GM12878 (cell line): ENCODE measurements around the gene MEIOC. TPM values are rescaled to one million over a fixed set of nuclear protein-coding genes. Genes with fewer than 3 reads are reported as not detected.

Source experiments
- ATAC-seq: fragments of 200-7000 bp; cut with Tn5 transposase; 3 replicates; pipeline ENCODE4 v1.9.1; 2020; ENCODE audit warnings: mild to moderate bottlenecking, moderate library complexity
- BruUV-seq: library from RNA; stranded (reverse); fragments of 400-500 nt; replicated peaks from 2 replicates; lab custom pipeline; 2021; lab: Mats Ljungman, UMichigan
- CTCF ChIA-PET: fragments of 300-600 bp; sonication (Branson Sonifier 250); formaldehyde crosslinking; extraction: SDS; loops from one replicate; lab custom pipeline; 2021; ENCODE audit warnings: inconsistent platforms; lab: Yijun Ruan, JAX
- POLR2A ChIA-PET: fragments of 350-600 bp; formaldehyde crosslinking; extraction: SDS; loops from one replicate; lab custom pipeline; 2021; ENCODE audit warnings: inconsistent platforms; lab: Charles Lee
- RAD21 ChIA-PET: fragments of 300-600 bp; sonication (Branson Sonifier 250); formaldehyde crosslinking; loops from one replicate; lab custom pipeline; 2023; ENCODE audit warnings: antibody characterized with exemption; ENCODE audit not compliant: unreplicated experiment; lab: Charles Lee
- SMC1A ChIA-PET: fragments of 300-600 bp; sonication (Branson Sonifier 250); formaldehyde crosslinking; loops from one replicate; lab custom pipeline; 2023; ENCODE audit not compliant: unreplicated experiment, uncharacterized antibody; lab: Charles Lee
- DNase-seq: peaks from one replicate; pipeline ENCODE4 v3.0.0-alpha.2; 2011; ENCODE audit warnings: low read depth, low spot score
- FAIRE-seq: peaks from 3 replicates; lab custom pipeline; 2011; peaks lifted over from hg19 to GRCh38; lab: Jason Lieb, UNC
- H2AFZ ChIP-seq: 2 replicates; pipeline ENCODE4 v1.6.0; 2011; ENCODE audit warnings: low read depth, low read length, control low read depth; ENCODE audit not compliant: control insufficient read depth
- H3K27ac ChIP-seq: 2 replicates; pipeline ENCODE4 v1.5.1; 2011; ENCODE audit warnings: control low read depth; ENCODE audit not compliant: control insufficient read depth, insufficient read depth
- H3K27me3 ChIP-seq, 2 experiments: replicated peaks in 1 of 2; 2 replicates each; pipeline versions ENCODE4 v1.6.0 to v1.6.1; 2011; ENCODE audit warnings: low read length in 1 of 2; ENCODE audit not compliant: control insufficient read depth in 2 of 2, insufficient read depth in 2 of 2
- H3K36me3 ChIP-seq, 2 experiments: 2 replicates each; pipeline ENCODE4 v1.5.1; 2011; ENCODE audit warnings: low read length in 1 of 2; ENCODE audit not compliant: control insufficient read depth in 2 of 2, insufficient read depth in 2 of 2
- H3K4me1 ChIP-seq: 2 replicates; pipeline ENCODE4 v1.6.1; 2011; ENCODE audit warnings: mild to moderate bottlenecking, low read length, moderate library complexity, mixed read lengths; ENCODE audit not compliant: control insufficient read depth, insufficient read depth
- H3K4me2 ChIP-seq: 2 replicates; pipeline ENCODE4 v1.6.0; 2011; ENCODE audit warnings: control low read depth; ENCODE audit not compliant: control insufficient read depth, insufficient read depth
- H3K4me3 ChIP-seq: fragments of 200-600 bp; sonication (generic); 2 replicates; pipeline ENCODE4 v1.5.1; 2016
- H3K79me2 ChIP-seq: 2 replicates; pipeline ENCODE4 v1.6.0; 2011; ENCODE audit warnings: low read length; ENCODE audit not compliant: control insufficient read depth, insufficient read depth
- H3K9ac ChIP-seq: 2 replicates; pipeline ENCODE4 v1.8.0; 2011; ENCODE audit warnings: low read length, control low read depth, mixed read lengths; ENCODE audit not compliant: control insufficient read depth, insufficient read depth
- H3K9me3 ChIP-seq: replicated peaks from 3 replicates; pipeline ENCODE4 v1.5.1; 2011; ENCODE audit warnings: mild to moderate bottlenecking, low read length; ENCODE audit not compliant: control insufficient read depth, insufficient read depth
- H4K20me1 ChIP-seq: 2 replicates; pipeline ENCODE4 v1.6.0; 2011; ENCODE audit not compliant: control insufficient read depth, insufficient read depth
- CREB1 ChIP-seq: IDR thresholded peaks from 2 replicates; pipeline ENCODE4 v1.6.1; 2012; ENCODE audit warnings: low read depth, mild to moderate bottlenecking, inconsistent platforms
- ESRRA ChIP-seq: IDR thresholded peaks from 2 replicates; pipeline ENCODE4 v1.6.1; 2012; ENCODE audit warnings: mild to moderate bottlenecking, low read length, improper control_type of control experiment
- GATAD2B ChIP-seq: fragments of 450-650 bp; conservative IDR thresholded peaks from 2 replicates; pipeline ENCODE4 v1.6.1; 2017; ENCODE audit warnings: low read depth, mild to moderate bottlenecking, moderate library complexity
- MEF2A ChIP-seq: IDR thresholded peaks from 2 replicates; pipeline ENCODE4 v1.6.1; 2011; ENCODE audit warnings: low read depth, mild to moderate bottlenecking, low read length, moderate library complexity; ENCODE audit not compliant: insufficient read depth
- MEF2B ChIP-seq: fragments of 450-650 bp; IDR thresholded peaks from 2 replicates; pipeline ENCODE4 v1.6.1; 2018; ENCODE audit warnings: mild to moderate bottlenecking, moderate library complexity; ENCODE audit not compliant: partially characterized antibody, poor library complexity, severe bottlenecking
- NBN ChIP-seq: fragments of 450-650 bp; IDR thresholded peaks from 2 replicates; pipeline ENCODE4 v1.6.1; 2016
- NFIC ChIP-seq: IDR thresholded peaks from 2 replicates; pipeline ENCODE4 v1.6.1; 2012; ENCODE audit warnings: low read depth, mild to moderate bottlenecking, inconsistent platforms, low read length, moderate library complexity
- POLR2AphosphoS5 ChIP-seq: IDR thresholded peaks from 2 replicates; pipeline ENCODE4 v1.6.1; 2011; ENCODE audit warnings: mild to moderate bottlenecking, low read length, inconsistent platforms
- RCOR1 ChIP-seq: conservative IDR thresholded peaks from 2 replicates; pipeline ENCODE4 v1.6.1; 2012; ENCODE audit warnings: low read depth, low read length, improper control_type of control experiment
- RFX5 ChIP-seq: IDR thresholded peaks from 2 replicates; pipeline ENCODE4 v1.6.1; 2011; ENCODE audit warnings: low read depth, low read length, improper control_type of control experiment
- WGBS: methylation state at CpG from one replicate; pipeline ENCODE4 v1.1.6; 2016; ENCODE audit warnings: low lambda C conversion rate; ENCODE audit not compliant: insufficient replicate concordance, insufficient coverage; ENCODE audit errors: missing lambda C conversion rate; 5-methylcytosine and 5-hydroxymethylcytosine counted together
- in situ Hi-C: fragments of 300-500 bp; cut with MboI; formaldehyde crosslinking; loops from 9 replicates; pipeline ENCODE4 v1.14.3; 2018; ENCODE audit warnings: mixed read lengths
- intact Hi-C: fragments of 100-400 bp; cut with micrococcal nuclease; formaldehyde crosslinking; loops from one replicate; pipeline ENCODE4 v1.14.2; 2022; ENCODE audit not compliant: unreplicated experiment
- polyA plus RNA-seq, 11 experiments: library from polyadenylated mRNA; depleted of rRNA in 4 of 11; unstranded in 6 of 11; stranded (reverse) in 5 of 11; fragments of >200 nt; fragmentation: Nextera tagmentation in 4 of 11; fragmentation: Illumina TruSeq in 1 of 11; extraction: Ambion mirVana in 4 of 11; extraction: Trizol in 1 of 11; gene quantifications; 1 replicate in 1 of 11; 2 replicates in 10 of 11; pipeline versions ENCODE4 v1.2.1 to v1.2.3, GENCODE V29; 2011 to 2016; ENCODE audit warnings: inconsistent platforms in 2 of 11, missing spikeins in 2 of 11, low read depth in 1 of 11
- total RNA-seq, 4 experiments: library from RNA; depleted of rRNA in 3 of 4; stranded (reverse); fragments of >200 nt in 3 of 4; fragmentation: Illumina TruSeq in 1 of 4; extraction: Trizol in 1 of 4; gene quantifications; 2 replicates each; pipeline versions ENCODE4 v1.2.1 to v1.2.3, GENCODE V29; 2013 to 2021
- TF ChIP-seq, protein P1 (sequence below): fragments of 450-650 bp; IDR thresholded peaks from 2 replicates; pipeline ENCODE4 v1.6.1; 2017; ENCODE audit warnings: mild to moderate bottlenecking, moderate library complexity
- TF ChIP-seq, protein P2 (sequence below): fragments of 450-650 bp; IDR thresholded peaks from 2 replicates; pipeline ENCODE4 v1.6.1; 2016; ENCODE audit warnings: mild to moderate bottlenecking, moderate library complexity, borderline replicate concordance
- TF ChIP-seq, protein P3 (sequence below): fragments of 450-650 bp; IDR thresholded peaks from 2 replicates; pipeline ENCODE4 v1.6.1; 2017; ENCODE audit warnings: borderline replicate concordance

Gene MEIOC
- total and polyA plus RNA-seq, 10 of the 15 experiments (the other 5 are each of a cell fraction or from before 2014, with no cell fraction given): 0.01 to 0.48 (median 0.12) TPM; not detected in 4

DNA sequence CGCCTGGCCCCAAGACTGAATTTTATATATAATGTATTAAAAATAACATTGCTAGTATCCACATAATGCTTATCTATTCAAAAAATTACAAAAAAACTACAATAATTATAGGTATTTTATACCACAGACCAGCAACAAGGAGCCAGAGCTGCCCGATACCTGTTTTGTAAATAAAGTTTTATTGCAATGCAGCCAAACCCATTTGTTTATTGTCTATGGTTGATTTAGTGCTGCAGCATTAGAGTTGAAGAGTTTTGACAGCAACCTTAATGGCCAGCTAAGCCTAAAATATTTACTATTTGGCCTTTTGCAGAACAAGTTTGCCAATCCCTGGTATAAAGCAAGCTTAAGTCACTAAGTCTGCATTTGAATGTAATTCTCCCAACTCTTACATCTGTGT lies 5.6 kb downstream of the MEIOC start (continued):
- TF ChIP-seq, protein P1, sequence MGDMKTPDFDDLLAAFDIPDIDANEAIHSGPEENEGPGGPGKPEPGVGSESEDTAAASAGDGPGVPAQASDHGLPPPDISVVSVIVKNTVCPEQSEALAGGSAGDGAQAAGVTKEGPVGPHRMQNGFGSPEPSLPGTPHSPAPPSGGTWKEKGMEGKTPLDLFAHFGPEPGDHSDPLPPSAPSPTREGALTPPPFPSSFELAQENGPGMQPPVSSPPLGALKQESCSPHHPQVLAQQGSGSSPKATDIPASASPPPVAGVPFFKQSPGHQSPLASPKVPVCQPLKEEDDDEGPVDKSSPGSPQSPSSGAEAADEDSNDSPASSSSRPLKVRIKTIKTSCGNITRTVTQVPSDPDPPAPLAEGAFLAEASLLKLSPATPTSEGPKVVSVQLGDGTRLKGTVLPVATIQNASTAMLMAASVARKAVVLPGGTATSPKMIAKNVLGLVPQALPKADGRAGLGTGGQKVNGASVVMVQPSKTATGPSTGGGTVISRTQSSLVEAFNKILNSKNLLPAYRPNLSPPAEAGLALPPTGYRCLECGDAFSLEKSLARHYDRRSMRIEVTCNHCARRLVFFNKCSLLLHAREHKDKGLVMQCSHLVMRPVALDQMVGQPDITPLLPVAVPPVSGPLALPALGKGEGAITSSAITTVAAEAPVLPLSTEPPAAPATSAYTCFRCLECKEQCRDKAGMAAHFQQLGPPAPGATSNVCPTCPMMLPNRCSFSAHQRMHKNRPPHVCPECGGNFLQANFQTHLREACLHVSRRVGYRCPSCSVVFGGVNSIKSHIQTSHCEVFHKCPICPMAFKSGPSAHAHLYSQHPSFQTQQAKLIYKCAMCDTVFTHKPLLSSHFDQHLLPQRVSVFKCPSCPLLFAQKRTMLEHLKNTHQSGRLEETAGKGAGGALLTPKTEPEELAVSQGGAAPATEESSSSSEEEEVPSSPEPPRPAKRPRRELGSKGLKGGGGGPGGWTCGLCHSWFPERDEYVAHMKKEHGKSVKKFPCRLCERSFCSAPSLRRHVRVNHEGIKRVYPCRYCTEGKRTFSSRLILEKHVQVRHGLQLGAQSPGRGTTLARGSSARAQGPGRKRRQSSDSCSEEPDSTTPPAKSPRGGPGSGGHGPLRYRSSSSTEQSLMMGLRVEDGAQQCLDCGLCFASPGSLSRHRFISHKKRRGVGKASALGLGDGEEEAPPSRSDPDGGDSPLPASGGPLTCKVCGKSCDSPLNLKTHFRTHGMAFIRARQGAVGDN: no peak
- no peak for TF ChIP-seq MEF2A

DNA sequence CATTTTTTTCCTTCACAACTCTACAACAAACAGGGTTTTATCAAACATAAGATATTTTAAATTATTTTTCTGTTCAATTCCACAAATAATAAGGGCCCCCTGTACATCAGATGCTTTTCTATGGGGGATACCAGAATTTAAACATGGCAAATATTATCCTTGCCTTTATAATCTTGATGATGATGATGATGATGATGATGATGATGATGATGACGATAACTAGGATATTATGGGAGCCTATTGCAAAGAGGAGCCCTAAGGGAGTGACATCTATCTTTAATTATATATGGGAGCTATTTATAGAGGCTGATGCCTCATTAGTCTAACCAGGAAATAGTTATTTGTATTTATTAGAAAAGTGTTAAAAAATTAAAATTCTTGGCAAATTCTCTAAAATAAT lies 6.8 kb downstream of the MEIOC start:
- FAIRE-seq (no peak), ATAC-seq (no peak), DNase-seq (no peak)
- Histone ChIP-seq H3K79me2 (no peaks in the 10 kb centered on the region), H3K36me3 (no peaks in the 10 kb centered on the region), H2AFZ (no peak overlapping the region), H3K9ac (no peak overlapping the region), H3K27ac (no peak overlapping the region), H3K9me3 (no peaks in the 10 kb centered on the region), H3K4me1 (no peaks in the 10 kb centered on the region), H3K4me3 (no peak overlapping the region), H3K4me2 (no peak overlapping the region), H3K27me3 (no peaks in the 10 kb centered on the region), H4K20me1 (no peaks in the 10 kb centered on the region)
- 0% methylated on average over 1 of the region's 1 CpG for WGBS
- ChIA-PET CTCF (no interaction called here), SMC1A (interaction anchor here (0.7 kb wide), 1 partner anchor 25 kb away, joined by 3 read pairs; no protein-coding TSS in a partner anchor), POLR2A (no interaction called here), RAD21 (no interaction called here)
- no TSS peak for BruUV-seq
- in situ Hi-C loops (no loop called here), intact Hi-C loops (no loop called here)
- TF ChIP-seq, protein P2, sequence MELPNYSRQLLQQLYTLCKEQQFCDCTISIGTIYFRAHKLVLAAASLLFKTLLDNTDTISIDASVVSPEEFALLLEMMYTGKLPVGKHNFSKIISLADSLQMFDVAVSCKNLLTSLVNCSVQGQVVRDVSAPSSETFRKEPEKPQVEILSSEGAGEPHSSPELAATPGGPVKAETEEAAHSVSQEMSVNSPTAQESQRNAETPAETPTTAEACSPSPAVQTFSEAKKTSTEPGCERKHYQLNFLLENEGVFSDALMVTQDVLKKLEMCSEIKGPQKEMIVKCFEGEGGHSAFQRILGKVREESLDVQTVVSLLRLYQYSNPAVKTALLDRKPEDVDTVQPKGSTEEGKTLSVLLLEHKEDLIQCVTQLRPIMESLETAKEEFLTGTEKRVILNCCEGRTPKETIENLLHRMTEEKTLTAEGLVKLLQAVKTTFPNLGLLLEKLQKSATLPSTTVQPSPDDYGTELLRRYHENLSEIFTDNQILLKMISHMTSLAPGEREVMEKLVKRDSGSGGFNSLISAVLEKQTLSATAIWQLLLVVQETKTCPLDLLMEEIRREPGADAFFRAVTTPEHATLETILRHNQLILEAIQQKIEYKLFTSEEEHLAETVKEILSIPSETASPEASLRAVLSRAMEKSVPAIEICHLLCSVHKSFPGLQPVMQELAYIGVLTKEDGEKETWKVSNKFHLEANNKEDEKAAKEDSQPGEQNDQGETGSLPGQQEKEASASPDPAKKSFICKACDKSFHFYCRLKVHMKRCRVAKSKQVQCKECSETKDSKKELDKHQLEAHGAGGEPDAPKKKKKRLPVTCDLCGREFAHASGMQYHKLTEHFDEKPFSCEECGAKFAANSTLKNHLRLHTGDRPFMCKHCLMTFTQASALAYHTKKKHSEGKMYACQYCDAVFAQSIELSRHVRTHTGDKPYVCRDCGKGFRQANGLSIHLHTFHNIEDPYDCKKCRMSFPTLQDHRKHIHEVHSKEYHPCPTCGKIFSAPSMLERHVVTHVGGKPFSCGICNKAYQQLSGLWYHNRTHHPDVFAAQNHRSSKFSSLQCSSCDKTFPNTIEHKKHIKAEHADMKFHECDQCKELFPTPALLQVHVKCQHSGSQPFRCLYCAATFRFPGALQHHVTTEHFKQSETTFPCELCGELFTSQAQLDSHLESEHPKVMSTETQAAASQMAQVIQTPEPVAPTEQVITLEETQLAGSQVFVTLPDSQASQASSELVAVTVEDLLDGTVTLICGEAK: no peak
- no peak for TF ChIP-seq GATAD2B
- no peak for TF ChIP-seq RFX5
- TF ChIP-seq, protein P3, sequence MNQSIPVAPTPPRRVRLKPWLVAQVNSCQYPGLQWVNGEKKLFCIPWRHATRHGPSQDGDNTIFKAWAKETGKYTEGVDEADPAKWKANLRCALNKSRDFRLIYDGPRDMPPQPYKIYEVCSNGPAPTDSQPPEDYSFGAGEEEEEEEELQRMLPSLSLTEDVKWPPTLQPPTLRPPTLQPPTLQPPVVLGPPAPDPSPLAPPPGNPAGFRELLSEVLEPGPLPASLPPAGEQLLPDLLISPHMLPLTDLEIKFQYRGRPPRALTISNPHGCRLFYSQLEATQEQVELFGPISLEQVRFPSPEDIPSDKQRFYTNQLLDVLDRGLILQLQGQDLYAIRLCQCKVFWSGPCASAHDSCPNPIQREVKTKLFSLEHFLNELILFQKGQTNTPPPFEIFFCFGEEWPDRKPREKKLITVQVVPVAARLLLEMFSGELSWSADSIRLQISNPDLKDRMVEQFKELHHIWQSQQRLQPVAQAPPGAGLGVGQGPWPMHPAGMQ: no peak
- no peak for TF ChIP-seq MEF2B
- no peak for TF ChIP-seq RCOR1
- no peak for TF ChIP-seq POLR2AphosphoS5
- no peak for TF ChIP-seq MEF2A
- no peak for TF ChIP-seq ESRRA
- no peak for TF ChIP-seq CREB1
- no peak for TF ChIP-seq NBN
- TF ChIP-seq NFIC: no peak
